ENCODE results near the gene IGSF23. TPM values are rescaled to one million over a fixed set of nuclear protein-coding genes. Genes with fewer than 3 reads are reported as not detected.
A peak's percentile ranks its signal among the peaks of the same experiment; 100 is the strongest.

IGSF23 gene
- total and polyA plus RNA-seq, 2 of the 13 experiments (the other 11 are each of a cell fraction or from before 2014, with no cell fraction given): 2.3 to 8.8 TPM

DNA sequence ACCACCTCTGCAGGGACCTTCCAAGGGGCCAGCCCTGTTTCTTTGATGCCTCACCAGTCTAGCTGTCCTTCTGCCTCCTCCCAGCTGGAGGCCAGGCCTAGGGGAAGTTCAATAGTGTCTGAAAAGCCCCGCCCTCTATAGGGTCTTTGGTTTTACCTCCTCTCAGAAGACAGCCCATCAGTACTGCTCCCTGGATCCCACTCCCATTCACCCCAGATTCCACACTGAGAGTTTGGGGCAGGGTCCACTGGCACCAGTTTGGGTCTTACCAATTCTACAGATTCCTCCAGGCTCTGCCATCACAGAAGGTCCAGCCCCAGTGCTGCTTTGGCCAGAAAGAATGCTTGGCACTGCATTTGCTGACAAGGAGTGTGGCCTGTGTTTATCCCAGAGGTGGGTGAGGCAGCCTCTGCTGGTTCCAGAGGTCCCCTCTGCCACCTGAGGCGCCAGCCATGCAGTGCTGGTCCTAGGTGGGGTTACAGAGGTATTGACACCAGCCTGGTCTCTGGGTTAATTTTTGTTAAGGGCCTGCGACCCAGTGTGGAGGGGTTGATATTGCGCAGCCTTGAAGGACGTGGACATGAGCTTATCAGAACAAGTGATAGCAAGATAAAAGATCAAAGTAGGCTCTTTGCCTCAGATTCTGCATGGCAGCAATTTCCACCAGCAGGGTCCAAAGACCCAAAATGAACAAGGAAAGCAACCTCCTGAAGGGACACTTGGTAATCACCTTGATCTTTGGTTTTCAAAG, 41.4 kb upstream of the IGSF23 start (continued):
- TF ChIP-seq, protein P1, sequence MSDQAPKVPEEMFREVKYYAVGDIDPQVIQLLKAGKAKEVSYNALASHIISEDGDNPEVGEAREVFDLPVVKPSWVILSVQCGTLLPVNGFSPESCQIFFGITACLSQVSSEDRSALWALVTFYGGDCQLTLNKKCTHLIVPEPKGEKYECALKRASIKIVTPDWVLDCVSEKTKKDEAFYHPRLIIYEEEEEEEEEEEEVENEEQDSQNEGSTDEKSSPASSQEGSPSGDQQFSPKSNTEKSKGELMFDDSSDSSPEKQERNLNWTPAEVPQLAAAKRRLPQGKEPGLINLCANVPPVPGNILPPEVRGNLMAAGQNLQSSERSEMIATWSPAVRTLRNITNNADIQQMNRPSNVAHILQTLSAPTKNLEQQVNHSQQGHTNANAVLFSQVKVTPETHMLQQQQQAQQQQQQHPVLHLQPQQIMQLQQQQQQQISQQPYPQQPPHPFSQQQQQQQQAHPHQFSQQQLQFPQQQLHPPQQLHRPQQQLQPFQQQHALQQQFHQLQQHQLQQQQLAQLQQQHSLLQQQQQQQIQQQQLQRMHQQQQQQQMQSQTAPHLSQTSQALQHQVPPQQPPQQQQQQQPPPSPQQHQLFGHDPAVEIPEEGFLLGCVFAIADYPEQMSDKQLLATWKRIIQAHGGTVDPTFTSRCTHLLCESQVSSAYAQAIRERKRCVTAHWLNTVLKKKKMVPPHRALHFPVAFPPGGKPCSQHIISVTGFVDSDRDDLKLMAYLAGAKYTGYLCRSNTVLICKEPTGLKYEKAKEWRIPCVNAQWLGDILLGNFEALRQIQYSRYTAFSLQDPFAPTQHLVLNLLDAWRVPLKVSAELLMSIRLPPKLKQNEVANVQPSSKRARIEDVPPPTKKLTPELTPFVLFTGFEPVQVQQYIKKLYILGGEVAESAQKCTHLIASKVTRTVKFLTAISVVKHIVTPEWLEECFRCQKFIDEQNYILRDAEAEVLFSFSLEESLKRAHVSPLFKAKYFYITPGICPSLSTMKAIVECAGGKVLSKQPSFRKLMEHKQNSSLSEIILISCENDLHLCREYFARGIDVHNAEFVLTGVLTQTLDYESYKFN (CRISPR knock-in tag; conservative IDR thresholded peaks at IDR 0.05): peak; percentile 71
- TF ChIP-seq ATM (IDR thresholded peaks at IDR 0.05; ENCODE audit: borderline replicate concordance) (no peak), SOX13 (IDR thresholded peaks at IDR 0.05) (no peak), SOX13 (CRISPR knock-in tag; conservative IDR thresholded peaks at IDR 0.05 in 1 of 2, IDR thresholded peaks at IDR 0.05 in 1 of 2) (peak in 1 of 2 experiments; percentile 36; a peak in 1 of 4 replicates), HMG20B (CRISPR knock-in tag; conservative IDR thresholded peaks at IDR 0.05) (no peak), ZMYM2 (CRISPR knock-in tag; IDR thresholded peaks at IDR 0.05) (no peak), ZFX (CRISPR knock-in tag; IDR thresholded peaks at IDR 0.05; ENCODE audit: low read depth) (0 out of 2 replicates have a peak, but pooled peaks have one; percentile 16), ZNF296 (CRISPR knock-in tag; conservative IDR thresholded peaks at IDR 0.05) (no peak), ZNF292 (CRISPR knock-in tag; IDR thresholded peaks at IDR 0.05; ENCODE audit: borderline replicate concordance, low read depth) (no peak), ZNF768 (CRISPR knock-in tag; IDR thresholded peaks at IDR 0.05) (peak; percentile 34; the same call in 1 of the 2 replicates), JUND (CRISPR knock-in tag; IDR thresholded peaks at IDR 0.05) (no peak), MAFF (IDR thresholded peaks at IDR 0.05; ENCODE audit: low read depth, low read length) (no peak), ZFP41 (CRISPR knock-in tag; IDR thresholded peaks at IDR 0.05; ENCODE audit: borderline replicate concordance) (no peak)
- TF ChIP-seq, protein P2, sequence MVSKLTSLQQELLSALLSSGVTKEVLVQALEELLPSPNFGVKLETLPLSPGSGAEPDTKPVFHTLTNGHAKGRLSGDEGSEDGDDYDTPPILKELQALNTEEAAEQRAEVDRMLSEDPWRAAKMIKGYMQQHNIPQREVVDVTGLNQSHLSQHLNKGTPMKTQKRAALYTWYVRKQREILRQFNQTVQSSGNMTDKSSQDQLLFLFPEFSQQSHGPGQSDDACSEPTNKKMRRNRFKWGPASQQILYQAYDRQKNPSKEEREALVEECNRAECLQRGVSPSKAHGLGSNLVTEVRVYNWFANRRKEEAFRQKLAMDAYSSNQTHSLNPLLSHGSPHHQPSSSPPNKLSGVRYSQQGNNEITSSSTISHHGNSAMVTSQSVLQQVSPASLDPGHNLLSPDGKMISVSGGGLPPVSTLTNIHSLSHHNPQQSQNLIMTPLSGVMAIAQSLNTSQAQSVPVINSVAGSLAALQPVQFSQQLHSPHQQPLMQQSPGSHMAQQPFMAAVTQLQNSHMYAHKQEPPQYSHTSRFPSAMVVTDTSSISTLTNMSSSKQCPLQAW (CRISPR knock-in tag; IDR thresholded peaks at IDR 0.05): no peak
- TF ChIP-seq, protein P3, sequence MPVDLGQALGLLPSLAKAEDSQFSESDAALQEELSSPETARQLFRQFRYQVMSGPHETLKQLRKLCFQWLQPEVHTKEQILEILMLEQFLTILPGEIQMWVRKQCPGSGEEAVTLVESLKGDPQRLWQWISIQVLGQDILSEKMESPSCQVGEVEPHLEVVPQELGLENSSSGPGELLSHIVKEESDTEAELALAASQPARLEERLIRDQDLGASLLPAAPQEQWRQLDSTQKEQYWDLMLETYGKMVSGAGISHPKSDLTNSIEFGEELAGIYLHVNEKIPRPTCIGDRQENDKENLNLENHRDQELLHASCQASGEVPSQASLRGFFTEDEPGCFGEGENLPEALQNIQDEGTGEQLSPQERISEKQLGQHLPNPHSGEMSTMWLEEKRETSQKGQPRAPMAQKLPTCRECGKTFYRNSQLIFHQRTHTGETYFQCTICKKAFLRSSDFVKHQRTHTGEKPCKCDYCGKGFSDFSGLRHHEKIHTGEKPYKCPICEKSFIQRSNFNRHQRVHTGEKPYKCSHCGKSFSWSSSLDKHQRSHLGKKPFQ (CRISPR knock-in tag; IDR thresholded peaks at IDR 0.05; ENCODE audit: insufficient replicate concordance): no peak
- TF ChIP-seq, protein P4, sequence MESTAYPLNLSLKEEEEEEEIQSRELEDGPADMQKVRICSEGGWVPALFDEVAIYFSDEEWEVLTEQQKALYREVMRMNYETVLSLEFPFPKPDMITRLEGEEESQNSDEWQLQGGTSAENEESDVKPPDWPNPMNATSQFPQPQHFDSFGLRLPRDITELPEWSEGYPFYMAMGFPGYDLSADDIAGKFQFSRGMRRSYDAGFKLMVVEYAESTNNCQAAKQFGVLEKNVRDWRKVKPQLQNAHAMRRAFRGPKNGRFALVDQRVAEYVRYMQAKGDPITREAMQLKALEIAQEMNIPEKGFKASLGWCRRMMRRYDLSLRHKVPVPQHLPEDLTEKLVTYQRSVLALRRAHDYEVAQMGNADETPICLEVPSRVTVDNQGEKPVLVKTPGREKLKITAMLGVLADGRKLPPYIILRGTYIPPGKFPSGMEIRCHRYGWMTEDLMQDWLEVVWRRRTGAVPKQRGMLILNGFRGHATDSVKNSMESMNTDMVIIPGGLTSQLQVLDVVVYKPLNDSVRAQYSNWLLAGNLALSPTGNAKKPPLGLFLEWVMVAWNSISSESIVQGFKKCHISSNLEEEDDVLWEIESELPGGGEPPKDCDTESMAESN (CRISPR knock-in tag; conservative IDR thresholded peaks at IDR 0.05): no peak
- TF ChIP-seq, protein P5, sequence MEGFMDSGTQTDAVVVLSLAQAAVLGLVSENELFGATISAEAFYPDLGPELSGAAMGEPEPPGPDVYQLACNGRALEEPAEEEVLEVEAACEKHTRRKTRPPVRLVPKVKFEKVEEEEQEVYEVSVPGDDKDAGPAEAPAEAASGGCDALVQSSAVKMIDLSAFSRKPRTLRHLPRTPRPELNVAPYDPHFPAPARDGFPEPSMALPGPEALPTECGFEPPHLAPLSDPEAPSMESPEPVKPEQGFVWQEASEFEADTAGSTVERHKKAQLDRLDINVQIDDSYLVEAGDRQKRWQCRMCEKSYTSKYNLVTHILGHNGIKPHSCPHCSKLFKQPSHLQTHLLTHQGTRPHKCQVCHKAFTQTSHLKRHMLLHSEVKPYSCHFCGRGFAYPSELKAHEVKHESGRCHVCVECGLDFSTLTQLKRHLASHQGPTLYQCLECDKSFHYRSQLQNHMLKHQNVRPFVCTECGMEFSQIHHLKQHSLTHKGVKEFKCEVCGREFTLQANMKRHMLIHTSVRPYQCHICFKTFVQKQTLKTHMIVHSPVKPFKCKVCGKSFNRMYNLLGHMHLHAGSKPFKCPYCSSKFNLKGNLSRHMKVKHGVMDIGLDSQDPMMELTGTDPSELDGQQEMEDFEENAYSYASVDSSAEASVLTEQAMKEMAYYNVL (CRISPR knock-in tag; IDR thresholded peaks at IDR 0.05; ENCODE audit: borderline replicate concordance): 0 out of 2 replicates have a peak, but pooled peaks have one; percentile 9
